CD14-positive monocyte (primary cell): ENCODE results near the gene PPP1R16B. TPM values are rescaled to one million over a fixed set of nuclear protein-coding genes. Genes with fewer than 3 reads are reported as not detected.

ENCODE experiments used
- DNase-seq, 3 donors: peaks; one replicate each; pipeline ENCODE4 v3.0.0-alpha.2; 2011 to 2022
- H2AFZ ChIP-seq: 2 replicates; pipeline ENCODE4 v1.6.0; 2012; ENCODE audit warnings: mild to moderate bottlenecking, low read depth, low read length, inconsistent platforms; ENCODE audit not compliant: insufficient read depth, poor library complexity, severe bottlenecking
- H3K27ac ChIP-seq, 2 donors: 1 replicate in 1 of 2; 2 replicates in 1 of 2; pipeline ENCODE4 v1.5.1; 2012 to 2013; ENCODE audit warnings: low read length in 2 of 2, control low read depth in 1 of 2, inconsistent platforms in 1 of 2, low read depth in 1 of 2, mild to moderate bottlenecking in 1 of 2
- H3K27me3 ChIP-seq, 2 donors: one replicate each; pipeline versions ENCODE4 v1.6.0 to v1.6.1; 2011 to 2013; ENCODE audit warnings: low read length in 2 of 2; ENCODE audit not compliant: control insufficient read depth in 2 of 2, insufficient read depth in 2 of 2
- H3K36me3 ChIP-seq, 2 donors: replicated peaks in 1 of 2; 1 replicate in 1 of 2; 2 replicates in 1 of 2; pipeline versions ENCODE4 v1.5.1 to v1.6.1; 2012 to 2013; ENCODE audit warnings: low read length in 2 of 2, control low read depth in 1 of 2, inconsistent platforms in 1 of 2, mild to moderate bottlenecking in 1 of 2; ENCODE audit not compliant: insufficient read depth in 2 of 2, control insufficient read depth in 1 of 2
- H3K4me1 ChIP-seq, 2 donors: 1 replicate in 1 of 2; 2 replicates in 1 of 2; pipeline versions ENCODE4 v1.5.1 to v1.6.1; 2012 to 2013; ENCODE audit warnings: low read length in 2 of 2, control low read depth in 1 of 2, inconsistent platforms in 1 of 2, mild to moderate bottlenecking in 1 of 2, moderate library complexity in 1 of 2; ENCODE audit not compliant: insufficient read depth in 2 of 2, control insufficient read depth in 1 of 2
- H3K4me2 ChIP-seq: replicated peaks from 2 replicates; pipeline ENCODE3; 2012; ENCODE audit warnings: low read length, moderate library complexity, mild to moderate bottlenecking; ENCODE audit not compliant: poor library complexity, severe bottlenecking; ENCODE audit errors: extremely low read depth
- H3K4me3 ChIP-seq, 3 experiments: fragments of 200-600 bp in 1 of 3; sonication (generic) in 1 of 3; replicated peaks in 1 of 3; 1 replicate in 2 of 3; 2 replicates in 1 of 3; pipeline ENCODE4 v1.5.1; 2011 to 2013; ENCODE audit warnings: low read length in 3 of 3, mild to moderate bottlenecking in 3 of 3, control low read depth in 2 of 3, low read depth in 2 of 3, inconsistent platforms in 1 of 3, moderate library complexity in 1 of 3
- H3K79me2 ChIP-seq: 2 replicates; pipeline ENCODE4 v1.6.0; 2012; ENCODE audit warnings: mild to moderate bottlenecking, control low read depth, inconsistent platforms, low read length, moderate library complexity; ENCODE audit not compliant: insufficient read depth
- H3K9ac ChIP-seq: 2 replicates; pipeline ENCODE4 v1.6.0; 2017; ENCODE audit warnings: low read length, mild to moderate bottlenecking; ENCODE audit not compliant: insufficient read depth, poor library complexity, severe bottlenecking
- H3K9me3 ChIP-seq, 2 donors: replicated peaks in 1 of 2; 1 replicate in 1 of 2; 2 replicates in 1 of 2; pipeline versions ENCODE4 v1.5.1 to v1.6.1; 2012 to 2013; ENCODE audit warnings: low read length in 2 of 2, control low read depth in 1 of 2; ENCODE audit not compliant: control insufficient read depth in 1 of 2, insufficient read depth in 1 of 2
- H4K20me1 ChIP-seq: 2 replicates; pipeline ENCODE4 v1.6.0; 2012; ENCODE audit warnings: mild to moderate bottlenecking, low read length, control low read depth, moderate library complexity; ENCODE audit not compliant: insufficient read depth
- H3K27ac Mint-ChIP-seq, 7 donors: one replicate each; pipeline ENCODE4 v1.8.0; 2020; ENCODE audit warnings: mild to moderate bottlenecking in 7 of 7, mixed read lengths in 7 of 7, moderate library complexity in 6 of 7, inconsistent platforms in 2 of 7
- H3K27me3 Mint-ChIP-seq, 3 donors: one replicate each; pipeline ENCODE4 v1.8.0; 2021 to 2022; ENCODE audit warnings: low read depth in 3 of 3, mild to moderate bottlenecking in 3 of 3, mixed read lengths in 3 of 3, moderate library complexity in 3 of 3, inconsistent platforms in 1 of 3
- H3K36me3 Mint-ChIP-seq, 2 donors: one replicate each; pipeline ENCODE4 v1.8.0; 2020; ENCODE audit warnings: mixed read lengths in 2 of 2, inconsistent platforms in 1 of 2, mild to moderate bottlenecking in 1 of 2
- H3K4me1 Mint-ChIP-seq: one replicate; pipeline ENCODE4 v1.8.0; 2020; ENCODE audit warnings: mild to moderate bottlenecking, mixed read lengths
- H3K4me3 Mint-ChIP-seq, 2 donors: one replicate each; pipeline ENCODE4 v1.8.0; 2020; ENCODE audit warnings: mild to moderate bottlenecking in 2 of 2, mixed read lengths in 2 of 2, moderate library complexity in 1 of 2
- H3K9me3 Mint-ChIP-seq, 7 donors: one replicate each; pipeline ENCODE4 v1.8.0; 2020 to 2022; ENCODE audit warnings: mixed read lengths in 7 of 7, mild to moderate bottlenecking in 6 of 7, moderate library complexity in 6 of 7, inconsistent platforms in 2 of 7
- WGBS: methylation state at CpG from one replicate; pipeline ENCODE4 v1.1.5; 2013; ENCODE audit warnings: missing lambda C conversion rate; ENCODE audit not compliant: insufficient coverage; 5-methylcytosine and 5-hydroxymethylcytosine counted together
- intact Hi-C, 2 donors: fragments of 100-400 bp; cut with micrococcal nuclease; formaldehyde crosslinking; loops; one replicate each; pipeline versions ENCODE4 v1.15.0 to v1.15.1; 2023
- polyA plus RNA-seq, 3 donors: library from polyadenylated mRNA; depleted of rRNA in 1 of 3; unstranded in 2 of 3; stranded (reverse) in 1 of 3; fragments of 300-500 nt in 2 of 3; fragments of >200 nt in 1 of 3; fragmentation: Illumina TruSeq in 2 of 3; gene quantifications; 1 replicate in 2 of 3; 2 replicates in 1 of 3; pipeline ENCODE4 v1.2.3, GENCODE V29; 2012 to 2021
- TF ChIP-seq, protein P1 (sequence below): fragments of 200-600 bp; IDR thresholded peaks from one replicate; pipeline ENCODE4 v1.8.0; 2022; ENCODE audit warnings: antibody characterized with exemption, mild to moderate bottlenecking

PPP1R16B gene
- polyA plus RNA-seq, 3 donors = 1.1 to 4.4 (median 1.4) TPM

DNA sequence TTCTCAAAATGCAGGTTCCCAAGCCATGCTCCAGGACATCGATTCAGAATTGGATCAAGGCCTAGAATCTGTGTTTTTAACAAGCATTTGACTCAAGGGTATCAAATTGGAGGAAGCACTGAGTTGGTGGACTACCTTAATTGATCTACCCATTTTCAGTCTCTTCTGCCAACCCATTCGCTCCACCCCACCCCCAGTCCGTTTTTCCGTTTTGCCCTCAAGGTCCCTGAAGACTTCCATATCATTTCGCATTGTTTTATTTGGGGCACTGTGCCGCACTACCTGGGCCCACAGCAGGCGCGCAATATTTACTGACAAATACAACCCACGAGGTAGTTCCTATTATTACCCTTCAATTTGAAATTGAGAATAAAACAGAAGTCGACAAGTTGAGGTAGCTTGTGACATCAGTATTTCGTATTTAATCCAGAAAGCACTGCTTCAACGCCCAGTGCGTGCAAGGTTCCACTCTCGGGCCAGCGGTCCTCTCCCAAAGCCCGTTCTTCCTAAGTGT, 156.1 kb downstream of the PPP1R16B start:
- H3K4me3 Mint-ChIP-seq = peak overlapping the region; percentile 90 to 94
- TF ChIP-seq, protein P1, sequence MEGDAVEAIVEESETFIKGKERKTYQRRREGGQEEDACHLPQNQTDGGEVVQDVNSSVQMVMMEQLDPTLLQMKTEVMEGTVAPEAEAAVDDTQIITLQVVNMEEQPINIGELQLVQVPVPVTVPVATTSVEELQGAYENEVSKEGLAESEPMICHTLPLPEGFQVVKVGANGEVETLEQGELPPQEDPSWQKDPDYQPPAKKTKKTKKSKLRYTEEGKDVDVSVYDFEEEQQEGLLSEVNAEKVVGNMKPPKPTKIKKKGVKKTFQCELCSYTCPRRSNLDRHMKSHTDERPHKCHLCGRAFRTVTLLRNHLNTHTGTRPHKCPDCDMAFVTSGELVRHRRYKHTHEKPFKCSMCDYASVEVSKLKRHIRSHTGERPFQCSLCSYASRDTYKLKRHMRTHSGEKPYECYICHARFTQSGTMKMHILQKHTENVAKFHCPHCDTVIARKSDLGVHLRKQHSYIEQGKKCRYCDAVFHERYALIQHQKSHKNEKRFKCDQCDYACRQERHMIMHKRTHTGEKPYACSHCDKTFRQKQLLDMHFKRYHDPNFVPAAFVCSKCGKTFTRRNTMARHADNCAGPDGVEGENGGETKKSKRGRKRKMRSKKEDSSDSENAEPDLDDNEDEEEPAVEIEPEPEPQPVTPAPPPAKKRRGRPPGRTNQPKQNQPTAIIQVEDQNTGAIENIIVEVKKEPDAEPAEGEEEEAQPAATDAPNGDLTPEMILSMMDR = no peak

DNA sequence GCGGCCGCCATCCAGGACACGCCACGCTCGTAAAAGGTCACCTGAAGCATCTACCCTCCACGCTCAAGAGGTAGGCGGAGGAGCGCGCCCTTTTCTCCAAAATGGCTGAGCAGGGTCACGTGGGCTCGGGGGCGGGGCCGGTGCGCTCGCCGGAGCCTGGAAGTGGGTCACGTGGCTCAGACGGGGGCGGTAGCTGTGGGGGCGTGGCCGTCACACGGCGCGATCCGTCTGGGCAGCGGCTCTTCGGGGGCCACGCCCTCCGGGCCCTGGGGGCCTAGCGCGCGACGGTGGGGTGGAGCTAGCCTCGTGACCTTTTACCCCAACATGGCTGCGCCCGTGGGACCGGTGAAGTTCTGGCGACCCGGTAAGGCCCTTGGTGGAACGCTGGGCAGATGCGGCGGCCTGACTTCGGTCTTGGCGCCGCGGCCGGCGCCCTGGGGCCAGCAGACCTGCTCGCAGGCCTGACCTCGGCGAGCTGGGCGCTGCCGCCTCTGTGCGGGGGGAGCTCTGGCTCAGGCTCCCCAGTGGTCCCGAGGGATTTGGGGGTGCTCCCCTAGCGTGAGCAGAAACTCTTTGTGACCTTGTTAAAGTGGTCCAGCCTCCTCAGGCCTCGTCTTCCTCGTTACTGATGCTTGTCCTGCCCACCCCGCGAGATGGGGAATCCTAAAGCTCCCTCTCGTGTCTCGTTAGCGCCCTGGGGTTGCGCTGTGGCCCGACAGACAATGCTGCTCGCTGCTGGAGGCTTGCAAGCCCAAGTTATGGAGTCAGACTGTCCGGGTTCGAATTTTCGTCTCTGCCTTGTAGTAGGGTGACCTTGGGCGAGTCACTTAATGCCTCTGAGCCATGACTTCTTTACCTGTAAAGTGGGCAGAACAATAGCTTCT, 156.8 kb downstream of the PPP1R16B start, which contains the start of gene DHX35:
TSS of gene DHX35 (plus strand) at position 301 of the 884 bp plus-strand sequence. CDS start at position 325, 24 bp downstream.
- TF ChIP-seq, protein P1 = no peak
- intact Hi-C loops = loop anchor here (2.0 to 5.0 kb wide), 2 partner anchors 35 kb away; partner anchors contain the start of gene FAM83D (in 2 of the 2)
- Histone ChIP-seq H3K36me3 (peaks cover 0 to 20% of the 10 kb centered on the region in 2 donors), H3K4me3 (peak within 1 kb of the TSS; percentile 75 to 99 (median 91)), H3K4me1 (peaks cover 14 to 23% of the 10 kb centered on the region in 2 donors), H3K27me3 (no peaks in the 10 kb centered on the region), H3K9ac (peak within 1 kb of the TSS; percentile 93), H3K9me3 (no peaks in the 10 kb centered on the region), H2AFZ (peak within 1 kb of the TSS; percentile 100), H4K20me1 (peaks cover 9% of the 10 kb centered on the region), H3K79me2 (peaks cover 50% of the 10 kb centered on the region), H3K27ac (peak within 1 kb of the TSS; percentile 71 to 95), H3K4me2 (peak within 1 kb of the TSS; percentile 99)
- Mint-ChIP-seq H3K27ac (peak within 1 kb of the TSS; percentile 89 to 95 (median 93)), H3K9me3 (no peaks in the 10 kb centered on the region), H3K27me3 (no peaks in the 10 kb centered on the region), H3K4me1 (peaks cover 15% of the 10 kb centered on the region), H3K4me3 (peak within 1 kb of the TSS; percentile 90 to 94), H3K36me3 (peaks cover 5 to 13% of the 10 kb centered on the region in 2 donors)
- DNase-seq = peak; percentile 97 to 98 (median 98)
- WGBS = under 1% methylated on average over 67 of the region's 70 CpGs

More for the DNA sequence above, 156.1 kb downstream of the PPP1R16B start:
- Histone ChIP-seq H4K20me1 (peaks cover 6% of the 10 kb centered on the region), H3K9me3 (no peaks in the 10 kb centered on the region), H3K9ac (peak overlapping the region; percentile 93), H3K4me2 (peak overlapping the region; percentile 99), H3K4me3 (peak overlapping the region; percentile 45 to 99 (median 75)), H3K79me2 (peaks cover 43% of the 10 kb centered on the region), H3K36me3 (peaks cover 0 to 14% of the 10 kb centered on the region in 2 donors), H3K4me1 (peaks cover 14 to 23% of the 10 kb centered on the region in 2 donors), H3K27ac (peak overlapping the region; percentile 11 to 95), H3K27me3 (no peaks in the 10 kb centered on the region), H2AFZ (peak overlapping the region; percentile 100)
- no peaks in the 10 kb centered on the region for H3K9me3 Mint-ChIP-seq
- H3K4me1 Mint-ChIP-seq = peaks cover 15% of the 10 kb centered on the region
- DNase-seq = no peak
- intact Hi-C loops = loop anchor here (2.0 to 5.0 kb wide), 2 partner anchors 34 to 35 kb away; partner anchors contain the start of gene FAM83D (in 2 of the 2)
- peak overlapping the region; percentile 79 to 94 (median 91) for H3K27ac Mint-ChIP-seq
- 19% methylated on average over 10 of the region's 16 CpGs for WGBS
- H3K27me3 Mint-ChIP-seq = no peaks in the 10 kb centered on the region
- peaks cover 4 to 13% of the 10 kb centered on the region in 2 donors for H3K36me3 Mint-ChIP-seq
